Activated T-helper 1 cell treated with Interleukin-2 at 50 U/mL for 16 hours (primary cell): ENCODE measurements around the gene RERE.
A peak's percentile ranks its signal among the peaks of the same experiment; 100 is the strongest.
"Not testable (repeated sequence)": the region's sequence is repeated elsewhere in the genome, so short reads cannot be mapped to it uniquely, and the experiment has no call there.

ENCODE experiments used
- DNase-seq: peaks from one replicate; pipeline ENCODE4 v3.0.0-alpha.2; 2020; ENCODE audit warnings: low read depth

Gene RERE

DNA sequence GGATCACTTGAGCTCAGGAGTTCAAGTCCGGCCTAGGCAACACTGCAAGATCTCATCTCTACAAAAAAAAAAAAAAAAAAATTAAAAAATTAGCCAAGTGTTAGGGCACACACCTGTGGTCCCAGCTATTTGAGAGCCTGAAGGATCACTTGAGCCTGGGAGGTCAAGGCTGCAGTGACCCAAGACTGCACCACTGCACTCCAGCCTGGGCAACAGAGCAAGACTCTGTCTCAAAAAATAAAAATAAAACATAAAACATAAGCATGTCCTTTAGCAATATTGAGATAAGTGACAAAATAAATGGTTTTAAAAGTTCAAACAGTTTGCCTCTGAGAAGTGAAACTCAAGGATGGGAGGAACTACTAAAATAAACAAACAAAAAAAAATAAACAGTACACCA, 101.2 kb downstream of the RERE start:
- no peak for DNase-seq

- no peak for DNase-seq
These were observed 103.3 kb downstream of the RERE start for GRCh38 chr1:8714173-8714572.

- no peak for DNase-seq
These were observed 104.8 kb downstream of the RERE start for GRCh38 chr1:8712413-8713231.

GRCh38 chr1:8711873-8712412, 105.5 kb downstream of the RERE start:
- DNase-seq, result no peak

DNA sequence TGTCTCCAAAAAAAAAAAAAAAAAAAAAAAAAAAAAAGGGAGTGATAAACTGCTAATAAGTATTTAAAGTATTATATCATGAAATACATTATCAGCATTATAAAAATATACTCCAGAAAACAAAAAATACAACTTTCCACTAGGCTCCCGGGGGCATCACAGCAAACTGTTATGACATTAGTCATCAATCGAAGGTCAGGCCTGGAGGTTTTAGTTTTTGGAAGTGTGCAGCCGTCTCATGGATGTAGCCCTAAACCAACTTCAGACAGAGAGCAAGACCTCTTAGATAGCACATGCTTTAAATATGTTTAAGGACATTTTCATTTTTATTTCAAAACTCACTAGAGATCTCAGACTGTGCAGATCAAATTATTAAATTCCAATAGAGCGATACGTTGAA, 106.3 kb downstream of the RERE start:
- no peak for DNase-seq

GRCh38 chr1:8708259-8708658, 109.2 kb downstream of the RERE start:
- DNase-seq, result no peak

- no peak for DNase-seq
These were observed 110.4 kb downstream of the RERE start for GRCh38 chr1:8706995-8707396.

GRCh38 chr1:8706291-8706690, 111.1 kb downstream of the RERE start:
- no peak for DNase-seq

- no peak for DNase-seq
These were observed 112.5 kb downstream of the RERE start for GRCh38 chr1:8704866-8705506.

- DNase-seq, result peak; percentile 15
These were observed 114.3 kb downstream of the RERE start for GRCh38 chr1:8702850-8703810.

DNA sequence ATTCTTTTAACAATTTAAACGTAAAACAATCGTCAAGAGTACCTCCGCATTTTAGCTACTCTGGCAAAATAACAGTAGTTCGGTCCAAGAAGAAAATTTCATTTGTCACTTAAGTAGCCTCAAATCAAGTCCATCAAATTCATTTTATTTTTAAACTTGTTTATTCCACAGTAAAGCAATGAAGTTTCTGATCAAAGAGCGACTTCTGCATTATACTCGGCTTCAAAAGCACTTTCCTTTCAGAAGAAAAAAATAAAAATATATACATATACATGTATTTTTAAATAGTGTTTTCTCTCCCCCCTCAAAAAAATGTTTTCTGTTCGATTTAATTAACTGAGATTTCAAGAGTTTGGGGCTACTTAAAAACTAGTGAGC, 115.0 kb downstream of the RERE start:
- DNase-seq, result no peak

GRCh38 chr1:8701794-8702471, 115.5 kb downstream of the RERE start:
- no peak for DNase-seq

DNA sequence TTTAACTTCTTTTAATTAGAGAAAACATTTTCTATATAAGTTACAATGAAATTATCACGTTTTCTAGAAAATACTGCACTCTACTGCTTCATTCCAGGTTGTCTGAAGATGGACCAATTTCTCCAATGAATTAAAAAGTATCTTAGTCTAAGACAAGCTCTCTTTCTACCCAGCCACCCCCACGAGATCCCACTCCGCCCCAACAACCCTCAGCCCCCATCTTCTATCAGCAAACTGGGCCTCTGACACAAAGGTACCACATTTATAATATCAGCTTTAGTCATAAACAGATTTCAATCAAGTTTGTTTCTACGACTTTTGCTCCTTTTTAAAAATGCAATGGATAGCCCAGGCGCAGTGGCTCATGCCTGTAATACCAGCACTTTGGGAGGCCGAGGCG, 117.8 kb downstream of the RERE start:
- no peak for DNase-seq

GRCh38 chr1:8698937-8699447, 118.4 kb downstream of the RERE start:
- DNase-seq, result no peak

GRCh38 chr1:8698012-8698630, 119.3 kb downstream of the RERE start:
- no peak for DNase-seq

GRCh38 chr1:8695442-8695841, 122.0 kb downstream of the RERE start:
- DNase-seq, result not testable (repeated sequence)

DNA sequence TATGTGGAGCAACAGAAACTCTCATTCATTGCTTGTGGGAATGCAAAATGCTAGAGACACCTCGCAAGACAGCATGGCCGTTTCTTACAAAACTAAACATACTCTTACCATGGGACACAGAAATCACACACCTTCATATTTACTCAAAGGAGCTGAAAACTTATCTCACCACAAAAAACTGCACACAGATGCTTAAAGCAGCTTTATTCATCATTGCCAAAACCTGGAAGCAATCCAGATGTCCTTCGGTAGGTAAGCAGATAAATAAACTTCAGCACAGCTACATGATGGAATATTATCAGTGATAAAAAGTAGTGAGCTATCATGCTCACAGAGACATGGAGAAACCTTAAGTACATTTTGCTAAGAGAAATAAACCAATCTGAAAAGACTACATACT, 124.3 kb downstream of the RERE start:
- no peak for DNase-seq

- no peak for DNase-seq
These were observed 125.8 kb downstream of the RERE start for GRCh38 chr1:8691662-8692061.

DNA sequence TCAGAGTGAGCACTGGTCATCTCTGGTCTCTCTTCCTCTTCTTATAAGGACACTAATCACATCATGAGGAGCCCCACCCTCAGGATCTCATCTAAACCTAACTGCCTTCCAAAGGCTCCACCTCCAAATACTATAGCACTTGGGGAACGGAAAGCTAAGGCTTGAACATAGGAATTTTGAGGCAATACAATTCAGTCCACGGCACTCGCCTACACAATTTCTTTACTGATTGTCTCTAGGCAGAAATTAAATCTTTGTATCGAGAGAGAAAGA, 127.3 kb downstream of the RERE start:
- DNase-seq, result no peak

DNA sequence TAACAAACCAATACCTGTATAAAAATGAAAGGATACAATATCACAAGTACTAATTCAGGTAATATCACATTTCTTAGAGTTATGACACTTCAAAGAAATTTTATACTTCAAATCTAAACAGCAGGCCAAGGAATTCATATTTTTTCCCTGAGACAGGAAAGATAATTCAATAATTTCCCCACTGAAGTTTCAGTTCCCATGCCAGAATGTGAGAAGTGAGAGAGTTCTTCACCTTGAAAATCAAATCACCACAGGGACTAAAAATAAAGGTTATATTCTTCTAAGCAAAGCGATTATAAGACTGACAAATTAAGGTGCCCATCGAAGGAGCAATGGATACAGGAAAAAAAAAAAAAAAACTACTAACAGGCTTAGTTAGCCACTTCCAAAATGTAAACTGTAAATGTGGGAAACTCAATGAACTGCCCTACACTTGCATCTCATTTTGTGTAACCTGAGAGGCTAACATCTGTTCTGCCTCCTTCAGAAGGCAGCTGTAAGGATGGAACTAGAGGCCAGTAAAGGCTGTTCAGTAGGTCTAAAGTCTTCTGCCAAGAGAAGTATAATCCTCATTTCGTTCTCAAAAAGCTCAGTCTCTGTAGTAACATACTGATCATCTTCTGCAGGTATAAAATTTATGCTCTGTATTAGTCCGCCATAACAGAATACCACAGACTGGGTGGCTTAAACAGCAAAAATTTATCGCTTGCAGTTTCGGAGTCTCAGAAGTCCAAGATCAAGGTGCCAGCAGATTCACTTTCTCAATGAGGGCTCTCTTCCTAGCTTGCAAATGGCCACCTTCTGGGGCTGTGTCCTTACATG, 127.8 kb downstream of the RERE start:
- no peak for DNase-seq
